Inferior parietal cortex (tissue), 1 donor: ENCODE measurements around the gene STK11IP.

ENCODE experiments used
- DNase-seq: peaks from one replicate; pipeline ENCODE4 v3.0.0-alpha.2; 2016; ENCODE audit errors: extremely low spot score

The STK11IP gene

DNA sequence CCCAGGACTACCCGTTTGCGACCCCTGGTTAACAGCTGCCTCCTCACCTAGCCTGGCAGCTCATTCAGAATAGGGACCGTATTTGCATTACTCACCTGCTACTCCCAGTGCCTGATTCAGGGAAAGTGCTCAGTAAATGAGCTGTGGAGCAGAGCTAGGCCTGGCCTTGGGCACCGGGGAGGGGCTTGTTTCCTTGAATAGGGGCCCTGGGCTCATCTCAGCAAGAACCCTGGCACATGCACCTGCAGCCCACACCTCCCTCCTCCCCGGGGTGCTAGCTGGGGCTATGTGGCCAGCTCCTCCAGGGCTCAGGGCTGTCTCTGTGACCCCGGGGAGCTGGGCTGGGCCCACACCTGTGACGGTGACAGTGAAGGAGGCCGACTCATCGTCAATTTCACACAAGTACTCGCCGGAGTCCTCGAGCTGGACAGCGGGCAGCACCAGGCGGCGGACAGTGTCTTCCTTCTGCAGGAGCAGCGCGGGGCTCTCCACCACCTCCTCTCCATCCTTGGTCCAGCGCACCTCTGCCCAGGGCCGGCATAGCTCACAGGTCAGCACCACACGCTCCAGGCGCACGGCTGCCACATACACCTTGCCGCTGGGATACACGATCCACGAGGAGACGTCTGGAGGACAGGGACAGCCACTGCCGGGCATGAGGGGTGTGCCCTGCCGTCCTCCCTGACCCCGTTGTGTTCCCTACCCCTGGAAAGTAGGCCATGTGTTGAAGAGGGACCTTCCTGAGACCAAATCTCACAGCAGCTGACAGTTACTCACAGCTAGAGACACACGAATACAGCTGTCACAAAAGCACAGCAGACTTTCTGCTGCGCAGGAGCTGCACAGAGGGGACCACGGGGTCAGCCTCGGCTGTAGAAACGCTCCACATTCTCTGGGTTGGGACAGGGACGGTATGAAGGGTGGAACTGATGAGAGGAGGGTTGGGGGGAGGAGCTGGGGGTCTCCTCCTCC is 35.3 kb upstream of the STK11IP start:
- DNase-seq: no peak

GRCh38 chr2:219563271-219563928 is 34.3 kb upstream of the STK11IP start:
- no peak for DNase-seq

GRCh38 chr2:219565130-219566080 is 32.3 kb upstream of the STK11IP start:
- DNase-seq: no peak

DNA sequence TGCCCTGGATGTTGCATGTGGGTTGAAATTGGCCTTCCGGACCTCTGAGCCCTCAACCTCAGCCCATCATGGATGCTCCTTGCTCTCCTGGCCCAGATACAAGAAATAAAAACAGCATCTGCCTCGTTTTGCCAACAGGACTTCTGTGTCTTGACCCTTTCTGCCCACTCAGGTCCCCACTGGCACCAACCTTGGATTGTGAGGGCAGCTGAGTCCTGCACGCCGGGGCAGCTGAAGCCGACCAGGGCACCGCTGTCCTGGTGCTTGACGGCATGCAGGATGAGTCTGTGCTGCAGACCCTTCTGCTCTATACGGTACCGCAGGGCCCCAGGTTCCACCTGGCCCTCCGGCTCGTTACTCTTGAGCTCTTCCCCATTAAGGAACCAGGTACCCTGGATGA is 31.0 kb upstream of the STK11IP start:
- no peak for DNase-seq

DNA sequence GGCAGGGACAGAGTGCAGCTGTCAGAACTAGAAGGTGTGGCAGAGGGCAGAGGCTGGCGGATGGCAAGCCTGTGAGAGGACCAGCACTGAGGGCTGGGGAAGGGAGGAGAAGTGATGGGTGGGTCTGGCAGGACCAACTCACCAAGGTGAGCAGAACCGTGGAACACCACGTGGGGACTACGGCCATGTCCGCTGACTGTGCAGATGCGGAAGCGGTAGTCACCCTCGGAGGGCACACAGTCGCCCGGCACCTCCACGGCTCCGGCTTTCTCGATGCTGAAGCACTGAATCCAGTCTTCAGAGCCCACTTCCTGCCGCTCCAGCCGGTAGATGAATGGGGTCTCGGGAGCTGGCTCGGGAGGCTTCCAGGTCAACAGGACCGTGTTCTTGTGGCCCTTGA is 30.5 kb upstream of the STK11IP start:
- no peak for DNase-seq

- DNase-seq: no peak
These were observed 29.8 kb upstream of the STK11IP start for GRCh38 chr2:219567791-219568361.

GRCh38 chr2:219569041-219569440 is 28.6 kb upstream of the STK11IP start:
- DNase-seq: no peak

- DNase-seq: no peak
These were observed 28.0 kb upstream of the STK11IP start for GRCh38 chr2:219569635-219570034.

GRCh38 chr2:219570194-219570923 is 27.3 kb upstream of the STK11IP start:
- no peak for DNase-seq

DNA sequence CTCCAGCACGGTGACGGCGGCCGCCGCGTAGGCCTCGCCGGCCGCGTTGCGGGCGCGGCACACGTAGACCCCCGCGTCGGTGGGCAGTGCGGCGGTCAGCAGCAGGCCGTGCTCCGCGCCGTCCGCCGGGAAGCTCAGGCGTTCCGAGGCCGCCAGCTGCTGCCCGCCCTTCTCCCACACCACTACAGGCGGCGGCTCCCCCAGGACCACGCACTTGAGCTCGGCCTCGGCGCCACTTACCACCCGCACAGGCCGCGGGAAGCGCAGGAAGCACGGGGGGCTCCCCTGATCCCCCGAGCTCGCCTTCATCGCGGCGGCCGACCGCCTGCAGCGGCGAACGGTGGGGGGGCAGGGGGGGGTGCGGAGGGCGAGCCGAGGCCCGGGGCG is 26.7 kb upstream of the STK11IP start:
- no peak for DNase-seq

GRCh38 chr2:219571311-219572236 is 26.1 kb upstream of the STK11IP start, which contains the start of gene OBSL1:
OBSL1 (minus strand) TSS chr2:219571539; CDS start chr2:219571232, 307 bp downstream.
- peak; percentile 23 for DNase-seq

DNA sequence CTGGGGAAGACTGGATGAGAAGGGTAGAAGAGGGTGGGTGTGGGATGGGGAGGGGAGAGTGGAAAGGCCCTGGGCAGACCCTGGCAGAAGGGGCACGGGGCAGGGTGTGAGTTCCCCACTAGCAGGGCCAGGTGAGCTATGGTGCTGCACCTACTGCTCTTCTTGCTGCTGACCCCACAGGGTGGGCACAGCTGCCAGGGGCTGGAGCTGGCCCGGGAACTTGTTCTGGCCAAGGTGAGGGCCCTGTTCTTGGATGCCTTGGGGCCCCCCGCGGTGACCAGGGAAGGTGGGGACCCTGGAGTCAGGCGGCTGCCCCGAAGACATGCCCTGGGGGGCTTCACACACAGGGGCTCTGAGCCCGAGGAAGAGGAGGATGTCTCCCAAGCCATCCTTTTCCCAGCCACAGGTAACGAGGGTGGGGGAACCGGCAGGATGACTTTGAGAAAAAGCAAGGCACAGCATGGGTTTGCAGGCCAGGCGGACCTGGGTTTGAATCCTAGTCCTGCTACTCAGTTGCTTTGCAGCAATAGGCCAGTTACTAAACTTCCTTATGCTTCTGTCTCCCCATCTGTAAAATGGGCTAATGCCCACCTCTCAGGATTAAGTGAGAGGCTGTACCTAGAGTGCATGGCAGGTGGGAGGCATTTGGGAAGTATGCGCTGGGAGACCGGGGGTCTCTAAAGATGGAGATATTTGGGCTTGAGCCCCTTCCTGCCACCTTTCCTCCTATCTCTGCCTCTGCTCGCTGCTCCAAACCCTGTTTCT is 25.2 kb upstream of the STK11IP start, which contains the start of gene INHA:
Gene INHA, plus strand, starts transcription at position 74 of the 765 bp plus-strand sequence. Its CDS starts 65 bp downstream, at position 139.
- DNase-seq: no peak

- no peak for DNase-seq
These were observed 24.5 kb upstream of the STK11IP start for GRCh38 chr2:219573166-219573565.

- DNase-seq: no peak
These were observed 23.0 kb upstream of the STK11IP start for GRCh38 chr2:219574484-219575311.

DNA sequence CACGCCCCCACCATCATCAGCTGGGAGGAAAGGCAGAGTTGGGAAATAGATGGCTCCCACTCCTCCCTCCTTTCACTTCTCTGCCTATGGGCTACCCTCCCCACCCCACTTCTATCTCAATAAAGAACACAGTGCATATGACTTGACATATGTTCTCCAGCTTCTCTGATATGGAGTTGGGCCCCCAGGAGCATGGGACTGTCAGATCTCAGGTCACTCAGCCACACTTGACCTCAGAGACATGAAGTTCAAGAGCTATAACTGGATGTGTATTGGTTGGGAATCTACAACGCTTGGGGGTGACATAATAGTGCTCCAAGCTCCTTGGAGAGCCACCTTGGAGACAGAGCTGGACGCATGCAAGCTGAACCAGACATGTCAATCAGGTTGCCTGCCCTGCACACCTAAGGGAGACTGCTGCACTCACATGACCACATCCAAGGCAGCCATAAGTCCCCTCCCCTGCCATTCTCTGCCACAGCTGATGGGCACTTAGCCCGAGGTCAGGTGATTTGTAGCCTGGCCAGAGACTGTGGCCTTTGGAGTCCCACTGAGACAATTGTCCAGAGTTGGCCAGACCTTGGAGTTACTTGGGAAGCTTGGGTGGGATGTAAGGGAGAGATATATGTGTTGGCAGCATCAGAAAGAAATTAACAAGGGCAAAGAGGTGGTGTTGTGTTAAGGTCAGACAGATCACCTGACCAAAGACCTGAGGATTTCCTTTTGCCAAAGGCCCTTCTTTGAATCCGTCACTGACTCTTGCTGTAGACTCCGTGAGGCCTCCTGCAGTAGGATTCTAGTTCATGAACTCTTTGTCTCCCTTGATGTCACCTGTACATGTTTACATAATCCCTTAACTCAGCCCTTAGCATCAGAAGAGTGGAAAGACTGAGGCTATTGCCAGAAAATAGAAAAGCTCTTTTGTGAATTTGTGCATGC is 21.8 kb upstream of the STK11IP start:
- no peak for DNase-seq

DNA sequence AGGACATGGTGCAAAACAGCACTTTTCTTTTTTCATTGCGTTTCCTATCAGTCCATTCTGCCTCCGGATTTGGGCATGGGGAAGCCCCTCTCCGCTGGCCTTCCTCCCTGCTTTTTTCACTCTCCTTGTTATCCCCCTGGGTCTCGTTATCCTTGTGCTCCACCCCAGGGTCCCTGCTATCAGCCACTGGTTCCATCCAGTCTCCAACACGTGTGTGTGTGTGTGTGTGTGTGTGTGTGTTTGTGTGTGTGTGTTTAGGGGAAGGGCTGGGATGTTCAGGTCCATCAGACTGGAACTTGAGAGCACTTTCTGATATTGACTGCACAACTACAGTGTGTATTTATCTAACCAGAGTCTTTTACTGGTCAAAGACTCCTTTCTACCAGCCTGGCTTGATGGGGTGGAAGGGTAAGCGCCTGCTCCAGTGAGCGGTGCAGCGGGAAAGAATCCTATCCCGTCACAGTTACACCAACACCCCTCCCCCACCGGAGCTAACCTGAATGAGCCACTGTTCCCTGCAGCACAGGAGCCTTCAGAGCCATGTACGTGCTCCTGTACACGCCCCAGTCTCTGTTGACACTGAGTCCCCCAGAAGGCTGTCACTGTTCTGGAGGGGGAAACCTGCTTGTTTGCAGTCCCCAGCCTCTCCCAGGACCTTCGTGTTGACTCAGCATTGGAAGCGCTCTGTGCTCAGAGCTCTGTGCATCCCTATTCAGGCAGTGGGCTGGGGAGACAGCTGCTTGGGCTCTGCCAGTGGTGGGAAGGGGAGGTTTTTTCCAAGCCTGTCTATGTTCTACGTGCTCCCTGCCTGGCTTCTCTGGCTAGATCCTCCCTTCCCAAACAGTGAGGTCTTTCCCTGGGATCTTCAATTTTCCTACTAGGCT is 20.9 kb upstream of the STK11IP start:
- no peak for DNase-seq
